HCT116 (cell line): ENCODE measurements around the gene SLC16A7.

Experiments used
- CBX3 ChIP-seq: IDR thresholded peaks from 2 replicates; pipeline ENCODE4 v1.6.1; 2012; ENCODE audit warnings: low read depth
- EZH2 ChIP-seq: fragments of 200-600 bp; sonication (generic); IDR thresholded peaks from 2 replicates; pipeline ENCODE4 v1.6.1; 2017; ENCODE audit warnings: antibody characterized with exemption, mixed run types
- EZH2phosphoT487 ChIP-seq: fragments of 200-600 bp; IDR thresholded peaks from 2 replicates; pipeline ENCODE4 v1.6.1; 2018; ENCODE audit warnings: antibody characterized with exemption, borderline replicate concordance
- FOSL1 ChIP-seq: IDR thresholded peaks from 2 replicates; pipeline ENCODE4 v1.6.1; 2012; ENCODE audit warnings: low read depth
- JUND ChIP-seq: IDR thresholded peaks from 2 replicates; pipeline ENCODE4 v1.6.1; 2012
- MAX ChIP-seq: IDR thresholded peaks from 2 replicates; pipeline ENCODE4 v1.6.1; 2012
- POLR2A ChIP-seq: IDR thresholded peaks from 2 replicates; pipeline ENCODE4 v1.7.0; 2011; ENCODE audit warnings: borderline replicate concordance; ENCODE audit not compliant: insufficient read depth, insufficient read length; ENCODE audit errors: extremely low read depth
- POLR2AphosphoS5 ChIP-seq: IDR thresholded peaks from 2 replicates; pipeline ENCODE4 v1.6.1; 2011; ENCODE audit warnings: mild to moderate bottlenecking, low read depth, low read length, moderate library complexity
- SIN3A ChIP-seq: IDR thresholded peaks from 2 replicates; pipeline ENCODE4 v1.6.1; 2012; ENCODE audit warnings: low read depth
- YY1 ChIP-seq: IDR thresholded peaks from 2 replicates; pipeline ENCODE4 v1.6.1; 2011; ENCODE audit warnings: low read length, low read depth, moderate library complexity, mild to moderate bottlenecking; ENCODE audit not compliant: insufficient replicate concordance; ENCODE audit errors: extremely low read depth
- ZFX ChIP-seq: fragments of 450-650 bp; IDR thresholded peaks from 2 replicates; pipeline ENCODE4 v1.6.1; 2017
- TF ChIP-seq, protein P1 (sequence below), 3 experiments: fragments of 200-600 bp in 1 of 3; sonication (generic) in 1 of 3; IDR thresholded peaks in 2 of 3; conservative IDR thresholded peaks in 1 of 3; 2 replicates each; pipeline ENCODE4 v1.5.1; 2012 to 2017; ENCODE audit warnings: low read depth in 2 of 3, low read length in 2 of 3, antibody characterized with exemption in 1 of 3, borderline replicate concordance in 1 of 3, control low read depth in 1 of 3, mild to moderate bottlenecking in 1 of 3, mixed read lengths in 1 of 3, mixed run types in 1 of 3, moderate library complexity in 1 of 3; ENCODE audit not compliant: insufficient read depth in 1 of 3
- TF ChIP-seq, protein P2 (sequence below): IDR thresholded peaks from 2 replicates; pipeline ENCODE4 v1.6.1; 2012; ENCODE audit warnings: low read depth
- TF ChIP-seq, protein P3 (sequence below): IDR thresholded peaks from 2 replicates; pipeline ENCODE4 v1.6.1; 2011; ENCODE audit warnings: mild to moderate bottlenecking, low read length, moderate library complexity; ENCODE audit not compliant: insufficient replicate concordance; ENCODE audit errors: extremely low read depth

GRCh38 chr12:59548930-59549329 is 46.9 kb upstream of the SLC16A7 start:
- no peak for TF ChIP-seq POLR2A
- TF ChIP-seq, protein P1, sequence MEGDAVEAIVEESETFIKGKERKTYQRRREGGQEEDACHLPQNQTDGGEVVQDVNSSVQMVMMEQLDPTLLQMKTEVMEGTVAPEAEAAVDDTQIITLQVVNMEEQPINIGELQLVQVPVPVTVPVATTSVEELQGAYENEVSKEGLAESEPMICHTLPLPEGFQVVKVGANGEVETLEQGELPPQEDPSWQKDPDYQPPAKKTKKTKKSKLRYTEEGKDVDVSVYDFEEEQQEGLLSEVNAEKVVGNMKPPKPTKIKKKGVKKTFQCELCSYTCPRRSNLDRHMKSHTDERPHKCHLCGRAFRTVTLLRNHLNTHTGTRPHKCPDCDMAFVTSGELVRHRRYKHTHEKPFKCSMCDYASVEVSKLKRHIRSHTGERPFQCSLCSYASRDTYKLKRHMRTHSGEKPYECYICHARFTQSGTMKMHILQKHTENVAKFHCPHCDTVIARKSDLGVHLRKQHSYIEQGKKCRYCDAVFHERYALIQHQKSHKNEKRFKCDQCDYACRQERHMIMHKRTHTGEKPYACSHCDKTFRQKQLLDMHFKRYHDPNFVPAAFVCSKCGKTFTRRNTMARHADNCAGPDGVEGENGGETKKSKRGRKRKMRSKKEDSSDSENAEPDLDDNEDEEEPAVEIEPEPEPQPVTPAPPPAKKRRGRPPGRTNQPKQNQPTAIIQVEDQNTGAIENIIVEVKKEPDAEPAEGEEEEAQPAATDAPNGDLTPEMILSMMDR (IDR thresholded peaks at IDR 0.05 in 2 of 3, conservative IDR thresholded peaks at IDR 0.05 in 1 of 3; ENCODE audit: borderline replicate concordance in 1 of 3, insufficient read depth in 1 of 3, low read depth in 2 of 3, low read length in 2 of 3), result no peak
- no peak for TF ChIP-seq EZH2
- TF ChIP-seq SIN3A, result no peak
- no peak for TF ChIP-seq JUND
- TF ChIP-seq CBX3, result no peak
- TF ChIP-seq, protein P2, sequence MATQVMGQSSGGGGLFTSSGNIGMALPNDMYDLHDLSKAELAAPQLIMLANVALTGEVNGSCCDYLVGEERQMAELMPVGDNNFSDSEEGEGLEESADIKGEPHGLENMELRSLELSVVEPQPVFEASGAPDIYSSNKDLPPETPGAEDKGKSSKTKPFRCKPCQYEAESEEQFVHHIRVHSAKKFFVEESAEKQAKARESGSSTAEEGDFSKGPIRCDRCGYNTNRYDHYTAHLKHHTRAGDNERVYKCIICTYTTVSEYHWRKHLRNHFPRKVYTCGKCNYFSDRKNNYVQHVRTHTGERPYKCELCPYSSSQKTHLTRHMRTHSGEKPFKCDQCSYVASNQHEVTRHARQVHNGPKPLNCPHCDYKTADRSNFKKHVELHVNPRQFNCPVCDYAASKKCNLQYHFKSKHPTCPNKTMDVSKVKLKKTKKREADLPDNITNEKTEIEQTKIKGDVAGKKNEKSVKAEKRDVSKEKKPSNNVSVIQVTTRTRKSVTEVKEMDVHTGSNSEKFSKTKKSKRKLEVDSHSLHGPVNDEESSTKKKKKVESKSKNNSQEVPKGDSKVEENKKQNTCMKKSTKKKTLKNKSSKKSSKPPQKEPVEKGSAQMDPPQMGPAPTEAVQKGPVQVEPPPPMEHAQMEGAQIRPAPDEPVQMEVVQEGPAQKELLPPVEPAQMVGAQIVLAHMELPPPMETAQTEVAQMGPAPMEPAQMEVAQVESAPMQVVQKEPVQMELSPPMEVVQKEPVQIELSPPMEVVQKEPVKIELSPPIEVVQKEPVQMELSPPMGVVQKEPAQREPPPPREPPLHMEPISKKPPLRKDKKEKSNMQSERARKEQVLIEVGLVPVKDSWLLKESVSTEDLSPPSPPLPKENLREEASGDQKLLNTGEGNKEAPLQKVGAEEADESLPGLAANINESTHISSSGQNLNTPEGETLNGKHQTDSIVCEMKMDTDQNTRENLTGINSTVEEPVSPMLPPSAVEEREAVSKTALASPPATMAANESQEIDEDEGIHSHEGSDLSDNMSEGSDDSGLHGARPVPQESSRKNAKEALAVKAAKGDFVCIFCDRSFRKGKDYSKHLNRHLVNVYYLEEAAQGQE, result no peak
- TF ChIP-seq EZH2phosphoT487, result no peak
- no peak for TF ChIP-seq YY1
- no peak for TF ChIP-seq MAX
- TF ChIP-seq POLR2AphosphoS5, result no peak
- TF ChIP-seq FOSL1, result no peak
- no peak for TF ChIP-seq ZFX
- TF ChIP-seq, protein P3, sequence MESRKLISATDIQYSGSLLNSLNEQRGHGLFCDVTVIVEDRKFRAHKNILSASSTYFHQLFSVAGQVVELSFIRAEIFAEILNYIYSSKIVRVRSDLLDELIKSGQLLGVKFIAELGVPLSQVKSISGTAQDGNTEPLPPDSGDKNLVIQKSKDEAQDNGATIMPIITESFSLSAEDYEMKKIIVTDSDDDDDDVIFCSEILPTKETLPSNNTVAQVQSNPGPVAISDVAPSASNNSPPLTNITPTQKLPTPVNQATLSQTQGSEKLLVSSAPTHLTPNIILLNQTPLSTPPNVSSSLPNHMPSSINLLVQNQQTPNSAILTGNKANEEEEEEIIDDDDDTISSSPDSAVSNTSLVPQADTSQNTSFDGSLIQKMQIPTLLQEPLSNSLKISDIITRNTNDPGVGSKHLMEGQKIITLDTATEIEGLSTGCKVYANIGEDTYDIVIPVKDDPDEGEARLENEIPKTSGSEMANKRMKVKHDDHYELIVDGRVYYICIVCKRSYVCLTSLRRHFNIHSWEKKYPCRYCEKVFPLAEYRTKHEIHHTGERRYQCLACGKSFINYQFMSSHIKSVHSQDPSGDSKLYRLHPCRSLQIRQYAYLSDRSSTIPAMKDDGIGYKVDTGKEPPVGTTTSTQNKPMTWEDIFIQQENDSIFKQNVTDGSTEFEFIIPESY, result no peak
